Measurements from ENCODE around the gene CREB5. TPM values are rescaled to one million over a fixed set of nuclear protein-coding genes. Genes with fewer than 3 reads are reported as not detected.
"Not testable (repeated sequence)": the region's sequence is repeated elsewhere in the genome, so short reads cannot be mapped to it uniquely, and the experiment has no call there.

The CREB5 gene
- total RNA-seq, 2 experiments from 2014 or later: not detected

DNA sequence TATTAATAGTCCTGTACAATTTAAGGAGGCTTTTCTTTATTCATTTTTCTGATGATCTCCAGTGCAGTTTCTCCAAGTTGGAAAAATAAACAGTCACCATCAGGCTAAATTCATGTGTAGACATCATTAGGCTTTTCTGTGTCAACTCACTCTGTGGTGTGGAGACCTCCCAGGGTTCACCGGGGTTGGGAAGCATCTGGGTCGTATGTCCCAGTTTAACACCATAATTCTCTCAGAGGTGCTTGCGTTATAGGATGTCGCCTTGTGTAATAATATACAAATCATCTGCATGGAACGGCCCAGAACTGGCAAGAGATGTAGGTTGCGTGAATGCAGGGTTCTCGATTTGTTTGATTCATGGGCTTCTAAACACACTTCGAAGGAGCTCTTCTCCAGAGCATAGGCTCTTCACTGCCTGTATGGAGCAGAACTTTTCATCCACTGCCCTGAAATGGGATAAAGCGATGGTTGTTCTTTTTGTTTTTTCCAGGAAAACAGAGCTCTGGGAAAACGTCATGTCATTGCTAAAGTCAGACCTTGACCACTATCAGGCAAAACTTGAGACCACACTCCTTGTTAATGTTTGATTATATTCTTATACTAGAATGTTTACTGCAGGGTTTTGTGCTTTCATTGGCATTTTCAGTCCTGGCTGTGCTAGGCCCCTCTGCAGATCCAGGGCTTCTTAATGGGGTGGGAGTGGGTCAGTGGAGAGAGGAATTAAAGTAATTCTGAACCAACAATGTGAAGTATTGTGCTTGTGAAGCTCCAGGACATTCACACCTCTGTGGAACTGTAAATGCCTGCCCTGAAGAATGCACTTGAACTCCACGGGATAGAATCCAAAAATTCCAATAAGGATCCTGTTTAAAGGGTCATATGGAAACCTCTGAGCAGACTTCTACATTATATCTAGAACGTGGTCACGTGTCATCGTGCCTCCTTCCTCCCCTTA lies 373.0 kb downstream of the CREB5 start:
- CTCF ChIA-PET: no interaction called here
- POLR2A ChIA-PET: no interaction called here

DNA sequence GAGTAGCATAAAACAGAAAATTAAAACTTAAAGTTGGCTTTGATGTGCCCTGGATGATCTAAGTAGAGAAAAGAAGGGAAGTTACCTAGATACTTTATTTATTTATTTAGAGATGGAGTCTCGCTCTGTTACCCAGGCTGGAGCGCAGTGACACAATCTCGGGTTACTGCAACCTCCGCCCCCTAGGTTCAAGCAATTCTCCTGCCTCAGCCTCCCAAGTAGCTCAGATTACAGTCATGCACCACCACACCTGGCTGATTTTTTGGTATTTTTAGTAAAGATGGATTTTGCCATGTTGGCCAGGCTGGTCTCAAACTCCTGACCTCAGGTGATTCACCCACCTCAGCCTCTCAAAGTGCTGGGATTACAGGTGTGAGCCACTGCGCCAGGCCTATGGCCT lies 373.8 kb downstream of the CREB5 start:
- CTCF ChIA-PET, POLR2A ChIA-PET: not testable (repeated sequence)

DNA sequence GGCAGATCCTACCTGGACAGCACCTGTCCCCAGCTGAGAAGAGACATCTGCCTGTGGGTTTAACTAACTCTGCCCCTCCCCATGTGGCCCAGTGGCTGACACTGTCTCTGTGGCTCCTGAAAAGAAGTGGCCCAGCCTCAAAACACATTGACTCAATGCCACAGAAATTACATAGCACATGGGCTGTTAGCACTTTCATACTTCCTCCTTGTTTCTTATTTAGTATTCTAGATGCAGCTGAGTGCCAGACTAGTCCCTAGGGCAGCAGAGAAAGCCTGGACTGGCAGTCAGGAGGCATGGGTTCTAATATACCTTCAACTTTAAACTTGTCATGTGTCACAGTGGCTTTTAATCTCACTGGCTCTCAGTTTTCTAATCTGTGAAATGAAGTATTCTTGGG lies 374.8 kb downstream of the CREB5 start:
- POLR2A ChIA-PET: no interaction called here
- CTCF ChIA-PET: no interaction called here

DNA sequence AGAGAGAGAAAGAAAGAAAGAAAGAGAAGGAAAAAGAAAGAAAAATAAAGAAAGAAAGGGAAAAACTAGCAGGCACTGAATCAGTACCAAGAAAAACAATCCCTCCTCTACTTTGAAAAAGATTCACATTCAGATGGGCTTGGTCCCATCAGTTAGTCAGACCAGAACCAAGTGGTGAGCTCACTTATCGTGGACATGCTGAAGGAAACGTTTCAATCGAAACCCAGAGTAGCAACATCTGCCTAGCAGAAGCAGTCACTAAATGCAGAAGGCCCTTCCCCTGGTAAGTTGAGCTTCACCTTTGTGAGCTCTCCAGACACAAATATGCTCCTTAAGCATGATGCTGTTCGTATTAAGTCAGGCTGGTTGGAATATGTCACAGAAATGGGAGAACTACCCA lies 378.1 kb downstream of the CREB5 start:
- POLR2A ChIA-PET: no interaction called here
- CTCF ChIA-PET: no interaction called here

DNA sequence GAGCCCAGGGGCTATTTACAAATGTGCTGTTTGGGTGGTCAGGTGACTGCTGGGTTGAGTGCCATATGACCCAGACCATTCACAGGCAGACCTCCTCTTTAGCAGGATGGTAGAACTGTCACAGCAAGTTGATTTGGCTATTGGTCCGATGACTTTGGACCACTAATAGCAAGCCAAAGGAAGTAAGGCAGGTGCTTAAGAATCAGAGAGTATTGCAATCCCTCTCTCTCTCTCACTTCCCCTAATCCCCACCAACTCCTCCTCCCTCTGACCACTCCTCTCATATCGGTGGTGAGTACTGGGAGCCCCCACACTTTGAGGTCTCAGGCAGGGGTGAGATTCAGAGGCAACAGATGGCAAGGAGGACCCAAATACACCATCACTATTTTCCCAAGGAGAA lies 380.5 kb downstream of the CREB5 start:
- POLR2A ChIA-PET: no interaction called here

DNA sequence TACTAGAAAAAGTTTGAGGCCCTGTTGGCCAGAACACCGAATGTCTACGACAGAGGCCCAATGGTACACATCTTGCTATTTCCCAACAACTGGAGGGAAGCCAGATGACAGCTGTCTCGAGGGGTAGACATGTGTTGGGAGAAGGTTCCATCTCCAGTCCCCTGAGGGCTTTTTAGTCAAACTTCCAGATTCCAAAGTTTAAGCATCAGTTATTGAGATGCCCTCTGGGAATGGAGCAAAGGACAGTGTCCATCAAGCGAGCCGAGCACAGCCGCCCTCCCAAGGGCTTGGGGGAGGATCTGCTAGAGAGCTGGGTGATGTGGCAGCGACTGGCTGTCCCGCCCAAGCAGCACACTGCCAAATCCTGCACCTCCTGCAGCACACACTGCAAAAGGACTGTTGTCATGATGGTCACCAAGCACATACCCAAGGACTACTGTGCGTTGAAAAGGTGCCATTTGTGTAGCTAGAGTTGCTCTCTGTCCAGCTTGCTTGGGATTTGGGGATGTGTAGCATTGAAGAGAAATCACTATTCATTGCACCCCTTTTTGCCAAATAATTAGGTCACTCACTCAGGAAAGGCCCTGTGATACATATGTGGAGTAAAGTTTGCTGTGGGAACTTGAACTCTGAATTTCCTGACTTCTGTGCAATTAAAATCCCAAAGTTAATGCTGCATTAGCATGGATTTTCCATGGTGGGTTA lies 381.2 kb downstream of the CREB5 start:
- POLR2A ChIA-PET: no interaction called here
- CTCF ChIA-PET: no interaction called here

More for the DNA sequence above, 380.5 kb downstream of the CREB5 start:
- CTCF ChIA-PET: no interaction called here

DNA sequence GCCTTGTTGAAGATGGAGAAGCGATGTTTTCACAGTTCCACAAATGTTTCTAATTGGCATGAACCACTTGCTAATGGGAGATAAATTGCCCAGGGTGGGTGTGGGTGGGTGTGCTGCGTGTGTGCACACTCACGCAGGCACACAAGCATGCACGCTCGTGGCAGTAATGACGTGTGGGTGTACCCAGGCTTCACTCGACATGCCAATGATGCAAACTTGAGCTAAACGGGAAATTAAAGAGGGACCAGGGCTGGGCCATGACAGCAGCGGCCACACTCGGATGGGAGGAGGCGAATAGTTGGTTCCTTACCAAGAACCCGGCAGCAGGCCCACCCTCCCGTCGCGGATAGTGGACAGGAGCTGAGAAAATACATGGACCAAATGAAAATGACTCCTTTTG lies 386.0 kb downstream of the CREB5 start:
- CTCF ChIA-PET: no interaction called here
- POLR2A ChIA-PET: no interaction called here

DNA sequence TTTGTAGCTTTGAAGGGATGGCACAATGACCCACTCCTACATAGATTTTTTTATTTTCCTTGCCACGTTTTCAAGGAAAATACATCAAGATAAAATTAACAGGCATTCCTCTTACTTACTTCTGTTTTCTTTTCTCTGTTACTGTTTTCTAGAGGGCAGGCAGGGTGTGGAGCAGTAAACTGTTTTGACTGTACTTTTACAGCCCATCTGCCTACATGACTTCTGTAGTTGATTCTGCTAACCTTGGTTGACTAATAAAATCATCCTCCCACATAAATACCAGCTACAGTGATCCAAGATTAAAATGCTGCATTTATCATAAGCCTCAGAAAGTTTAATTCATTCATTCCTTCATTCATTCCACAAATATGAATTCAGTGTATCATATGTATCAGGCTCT lies 387.3 kb downstream of the CREB5 start:
- POLR2A ChIA-PET: no interaction called here
- CTCF ChIA-PET: no interaction called here

DNA sequence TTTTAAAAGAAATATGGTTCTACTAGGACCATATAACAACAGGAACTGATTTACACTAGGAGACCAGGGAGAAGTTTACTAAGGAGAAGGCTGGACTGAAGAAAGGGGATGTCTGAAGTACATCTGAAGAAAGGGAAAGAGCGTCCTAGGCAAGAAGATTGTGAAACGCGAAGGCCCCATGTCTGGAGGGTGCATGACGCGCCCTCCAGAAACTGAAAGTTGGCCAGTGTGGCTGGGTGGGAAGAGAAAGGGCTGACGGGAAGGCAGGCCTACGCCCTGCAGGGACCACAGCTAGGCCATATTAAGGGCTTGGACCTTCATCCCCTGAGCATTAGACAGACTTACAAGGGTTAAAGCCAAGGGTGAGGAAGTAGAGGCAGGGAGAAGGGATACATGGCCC lies 387.8 kb downstream of the CREB5 start:
- ChIA-PET POLR2A (no interaction called here), CTCF (no interaction called here)

DNA sequence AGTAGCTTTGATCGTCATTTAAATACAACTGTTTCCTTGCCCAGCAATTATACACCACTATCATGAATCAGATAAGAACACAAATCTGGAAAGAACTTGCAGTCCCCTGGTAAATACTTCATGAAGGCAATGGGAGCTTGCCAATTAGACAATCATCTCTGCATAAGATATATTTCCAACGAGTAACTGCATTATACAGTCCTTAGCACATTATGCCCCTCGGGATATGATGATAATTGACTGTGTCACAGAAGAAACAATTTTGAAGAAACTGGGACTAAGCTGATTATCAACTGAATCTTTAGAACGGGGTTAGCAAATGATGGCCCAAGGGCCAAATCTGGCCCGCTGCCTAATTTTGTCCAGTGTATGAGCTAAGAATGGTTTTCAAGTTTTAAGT lies 390.1 kb downstream of the CREB5 start:
- ChIA-PET POLR2A (no interaction called here), CTCF (no interaction called here)

DNA sequence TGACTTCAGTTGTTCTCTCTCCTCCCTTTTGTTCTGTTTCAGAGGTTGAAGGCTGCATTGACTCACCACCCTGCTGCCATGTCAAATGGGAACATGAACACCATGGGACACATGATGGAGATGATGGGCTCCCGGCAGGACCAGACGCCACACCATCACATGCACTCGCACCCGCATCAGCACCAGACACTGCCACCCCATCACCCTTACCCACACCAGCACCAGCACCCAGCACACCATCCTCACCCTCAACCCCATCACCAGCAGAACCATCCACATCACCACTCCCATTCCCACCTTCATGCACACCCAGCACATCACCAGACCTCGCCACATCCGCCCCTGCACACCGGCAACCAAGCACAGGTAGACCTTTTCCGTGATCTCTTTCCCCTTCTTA lies 391.8 kb downstream of the CREB5 start:
- CTCF ChIA-PET: no interaction called here
- POLR2A ChIA-PET: no interaction called here

DNA sequence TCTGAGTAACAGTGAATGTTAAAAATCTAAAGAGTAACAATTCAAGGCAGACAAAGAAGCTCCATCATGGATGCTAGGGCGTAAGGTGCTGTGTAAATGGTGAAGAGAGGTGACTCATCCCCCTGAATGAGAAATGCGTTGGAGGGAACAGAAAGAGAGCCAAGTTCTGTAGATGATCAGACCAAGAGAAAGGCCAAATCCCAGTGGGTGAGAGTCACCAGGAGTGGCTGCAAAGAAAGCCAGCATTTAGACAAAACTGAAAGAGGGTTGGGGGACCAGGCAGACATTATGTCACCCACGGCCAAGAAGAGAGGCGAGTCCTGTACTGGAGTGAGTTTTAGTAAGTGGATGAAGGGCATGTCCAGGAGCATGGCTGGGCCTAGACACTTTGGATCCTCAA lies 392.7 kb downstream of the CREB5 start:
- POLR2A ChIA-PET: no interaction called here
- CTCF ChIA-PET: no interaction called here

DNA sequence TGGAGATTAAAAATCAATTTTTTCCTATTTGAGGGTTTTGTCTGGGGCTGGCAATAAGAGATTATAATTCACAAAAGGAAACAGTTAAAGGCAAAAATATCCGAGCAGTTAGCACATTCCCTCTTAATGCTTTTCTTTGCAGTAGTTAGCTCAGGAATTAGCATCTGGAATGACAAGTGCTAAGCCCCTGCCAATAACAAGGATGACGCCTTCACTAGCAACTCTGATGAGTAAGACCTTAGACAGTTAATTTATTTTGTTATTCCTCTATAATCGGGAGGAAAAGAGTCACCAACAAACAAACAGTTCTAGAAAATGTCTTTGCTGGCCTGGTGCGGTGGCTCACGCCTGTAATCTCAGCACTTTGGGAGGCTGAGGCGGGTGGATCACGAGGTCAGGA lies 394.5 kb downstream of the CREB5 start:
- ChIA-PET POLR2A (no interaction called here), CTCF (no interaction called here)

DNA sequence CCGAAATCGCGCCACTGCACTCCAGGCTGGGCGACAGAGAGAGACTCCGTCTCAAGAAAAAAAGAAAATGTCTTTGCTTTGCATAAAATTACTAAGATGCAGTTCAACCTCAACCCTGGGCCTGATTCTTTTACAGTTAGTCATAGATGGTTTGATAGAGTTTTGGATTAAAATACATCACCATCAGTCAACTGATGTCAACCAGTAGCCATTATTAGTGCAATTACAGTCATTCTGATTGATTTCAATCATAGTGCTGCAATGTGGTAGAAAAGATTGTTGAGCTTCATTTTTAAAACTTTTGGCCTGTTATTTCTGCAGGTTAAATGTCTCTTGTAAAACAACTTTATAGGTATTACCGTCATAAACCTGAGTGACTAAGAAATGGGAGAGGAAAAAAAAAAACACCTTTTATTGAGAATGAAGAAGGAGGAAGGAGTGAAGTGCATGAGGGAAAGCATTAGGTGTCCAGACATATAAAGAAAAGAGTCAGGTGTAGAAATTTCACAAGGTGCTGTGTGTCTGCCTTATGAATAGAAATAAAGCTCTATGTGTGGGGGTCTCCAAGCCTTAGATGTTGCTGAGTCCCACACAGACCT lies 395.2 kb downstream of the CREB5 start:
- CTCF ChIA-PET: no interaction called here
- POLR2A ChIA-PET: no interaction called here

DNA sequence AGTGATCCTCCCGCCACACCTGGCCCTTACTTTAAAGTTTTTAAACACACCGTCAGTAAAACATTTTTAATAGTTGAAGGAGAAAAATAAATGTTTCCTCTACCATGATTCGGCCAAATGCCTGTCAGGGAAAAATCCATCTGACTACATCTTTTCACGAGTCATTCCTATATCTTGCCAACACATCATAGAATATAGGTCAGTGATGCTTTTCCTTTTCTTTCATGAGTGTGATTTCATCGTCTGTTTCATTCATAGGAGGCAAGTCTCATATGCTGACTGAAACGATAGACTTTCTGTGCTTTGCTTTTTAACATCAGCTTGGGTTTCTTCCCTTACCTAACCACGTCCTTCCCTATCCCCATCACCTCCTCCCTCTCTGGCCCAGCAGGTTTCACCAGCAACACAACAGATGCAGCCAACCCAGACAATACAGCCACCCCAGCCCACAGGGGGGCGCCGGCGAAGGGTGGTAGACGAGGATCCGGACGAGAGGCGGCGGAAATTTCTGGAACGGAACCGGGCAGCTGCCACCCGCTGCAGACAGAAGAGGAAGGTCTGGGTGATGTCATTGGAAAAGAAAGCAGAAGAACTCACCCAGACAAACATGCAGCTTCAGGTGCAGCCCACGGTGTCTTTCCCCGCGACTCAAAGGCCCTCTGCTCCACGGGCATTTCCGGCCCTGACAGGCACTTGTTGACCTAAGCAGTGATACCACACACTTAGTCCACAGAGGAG lies 396.6 kb downstream of the CREB5 start:
- ChIA-PET POLR2A (no interaction called here), CTCF (no interaction called here)

DNA sequence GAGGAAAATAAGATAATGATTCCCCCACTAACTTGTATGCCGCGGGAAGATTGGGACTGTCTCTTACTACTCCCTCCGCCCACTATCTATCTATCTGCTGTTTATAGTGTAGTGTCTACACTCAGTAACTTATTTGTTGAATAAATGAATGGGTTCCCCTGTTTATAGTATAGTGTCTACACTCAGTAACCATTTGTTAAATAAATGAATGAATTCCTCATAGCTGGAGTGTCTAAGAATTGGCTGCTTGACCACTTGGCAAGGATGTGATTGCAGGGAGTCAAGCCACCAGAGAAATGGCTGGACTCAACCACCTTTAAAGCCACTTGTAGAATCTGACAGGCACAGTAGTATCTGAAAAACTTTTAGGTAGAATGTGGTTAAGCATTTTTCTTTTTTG lies 398.7 kb downstream of the CREB5 start:
- CTCF ChIA-PET: no interaction called here
- POLR2A ChIA-PET: no interaction called here

DNA sequence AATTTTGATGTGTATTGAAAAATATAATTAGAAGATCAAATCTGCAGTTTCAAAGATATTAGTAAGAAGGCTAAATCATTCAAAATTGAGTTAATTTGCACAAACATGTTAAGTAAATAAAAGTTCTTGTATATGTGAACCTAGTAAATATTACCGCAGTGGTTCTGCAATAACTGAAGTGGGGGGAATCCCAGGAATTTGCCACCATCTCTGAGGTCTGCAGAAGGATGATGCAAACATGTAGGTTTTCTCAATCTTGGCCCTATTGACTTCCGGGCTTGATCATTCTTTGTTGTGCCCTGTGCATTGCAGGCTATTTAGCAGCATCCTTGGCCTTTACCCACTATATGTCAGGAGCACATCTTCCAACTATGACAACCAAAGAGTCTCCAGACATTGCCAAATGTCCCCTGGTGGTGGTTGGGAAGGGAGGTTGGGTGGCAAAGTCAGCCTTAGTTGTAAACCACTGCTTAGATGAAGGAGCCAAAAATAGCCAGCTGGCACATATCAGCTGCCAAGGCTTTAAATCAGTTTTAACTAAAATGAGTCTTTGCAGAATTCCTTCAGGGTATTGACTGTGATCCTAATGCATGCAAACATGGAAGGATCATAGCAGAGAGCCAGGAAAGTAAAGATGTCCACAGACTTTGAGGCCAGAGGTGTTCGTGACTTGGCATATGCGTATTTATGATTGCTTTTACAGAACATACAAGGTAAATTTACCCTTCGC lies 399.5 kb downstream of the CREB5 start:
- POLR2A ChIA-PET: no interaction called here
- CTCF ChIA-PET: no interaction called here

DNA sequence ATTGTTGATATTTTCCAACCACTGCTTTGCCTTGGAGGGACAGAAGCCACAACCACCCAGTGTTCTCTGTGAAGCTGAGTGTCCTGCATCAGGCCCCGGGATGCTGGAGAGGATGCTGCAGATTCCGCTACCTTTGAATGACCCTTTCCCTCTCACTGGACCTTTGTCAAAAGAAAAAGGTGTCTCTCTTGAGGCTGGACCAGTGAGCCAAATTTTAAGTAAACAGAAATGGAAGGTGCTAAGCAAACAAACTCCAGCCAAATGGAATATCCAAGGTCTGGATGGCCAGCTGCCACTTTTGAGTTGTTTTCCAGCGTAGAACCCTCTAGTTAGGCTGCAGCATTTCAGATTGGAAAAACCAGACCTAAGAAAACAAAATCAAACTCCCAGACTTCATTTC lies 400.3 kb downstream of the CREB5 start:
- ChIA-PET CTCF (no interaction called here), POLR2A (no interaction called here)

DNA sequence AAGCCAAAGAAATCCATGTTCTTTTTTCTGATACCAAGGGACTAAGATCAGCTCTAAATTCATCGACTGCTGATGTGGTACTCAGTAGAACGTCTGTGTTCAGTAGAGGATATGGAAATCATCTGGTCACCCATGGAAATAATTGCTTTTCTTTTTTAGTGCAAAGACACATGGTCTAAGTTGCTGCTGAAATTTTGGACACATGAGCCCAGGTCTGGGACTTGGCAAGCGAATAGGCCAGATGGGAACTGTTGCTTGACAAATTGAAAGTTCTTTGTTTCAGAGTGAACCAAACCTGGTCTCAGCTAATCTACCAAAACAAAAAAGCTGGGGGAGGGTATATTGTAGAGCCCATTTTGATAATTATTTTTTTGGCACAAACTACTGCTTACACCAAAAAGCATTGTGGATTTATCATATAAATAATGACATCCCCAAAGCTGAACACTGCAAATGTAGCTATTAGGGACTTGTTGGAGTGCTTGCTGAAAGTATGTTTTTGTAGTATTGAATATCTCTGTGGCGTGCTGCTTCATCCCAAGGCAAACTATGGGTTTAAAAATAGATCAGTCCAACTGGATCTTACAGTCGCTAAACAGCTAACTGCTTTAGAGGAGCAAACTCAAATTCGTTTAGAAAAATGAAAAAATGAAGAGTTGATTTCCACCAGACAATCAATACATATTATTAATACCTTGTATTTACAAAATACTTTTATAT lies 401.1 kb downstream of the CREB5 start:
- ChIA-PET CTCF (no interaction called here), POLR2A (no interaction called here)
